Skeletal muscle tissue (tissue), 4 donors: ENCODE results near the gene C4A. TPM values are rescaled to one million over a fixed set of nuclear protein-coding genes. Genes with fewer than 3 reads are reported as not detected.
"Not testable (repeated sequence)": the region's sequence is repeated elsewhere in the genome, so short reads cannot be mapped to it uniquely, and the experiment has no call there.

ENCODE experiments used
- H3K27ac ChIP-seq: one replicate; pipeline ENCODE4 v1.7.0; 2013; ENCODE audit warnings: mild to moderate bottlenecking, low read depth, low read length, inconsistent platforms
- H3K27me3 ChIP-seq, 3 donors: one replicate each; pipeline ENCODE4 v1.7.0; 2013; ENCODE audit warnings: low read length in 3 of 3; ENCODE audit not compliant: control insufficient read depth in 3 of 3, insufficient read depth in 3 of 3
- H3K36me3 ChIP-seq, 3 donors: one replicate each; pipeline ENCODE4 v1.7.0; 2013; ENCODE audit warnings: low read length in 3 of 3; ENCODE audit not compliant: control insufficient read depth in 3 of 3, insufficient read depth in 3 of 3
- H3K4me1 ChIP-seq, 3 donors: one replicate each; pipeline ENCODE4 v1.7.0; 2013; ENCODE audit warnings: low read length in 3 of 3, mild to moderate bottlenecking in 3 of 3; ENCODE audit not compliant: control insufficient read depth in 3 of 3, insufficient read depth in 3 of 3
- H3K4me3 ChIP-seq, 3 donors: one replicate each; pipeline ENCODE4 v1.7.0; 2013; ENCODE audit warnings: low read length in 3 of 3
- H3K9ac ChIP-seq, 3 donors: one replicate each; pipeline ENCODE4 v1.7.0; 2013; ENCODE audit warnings: low read length in 3 of 3, mild to moderate bottlenecking in 3 of 3, moderate library complexity in 2 of 3, low read depth in 1 of 3
- H3K9me3 ChIP-seq, 3 donors: one replicate each; pipeline ENCODE4 v1.7.0; 2013; ENCODE audit warnings: low read length in 3 of 3; ENCODE audit not compliant: control insufficient read depth in 3 of 3
- total RNA-seq: library from RNA; depleted of rRNA; stranded (reverse); fragments of >200 nt; gene quantifications from one replicate; pipeline ENCODE4 v1.2.3, GENCODE V29; 2014
- donor health status: Osteomylitis.

C4A gene
- total RNA-seq, 1 donor from 2014 or later: 14.1 TPM

DNA sequence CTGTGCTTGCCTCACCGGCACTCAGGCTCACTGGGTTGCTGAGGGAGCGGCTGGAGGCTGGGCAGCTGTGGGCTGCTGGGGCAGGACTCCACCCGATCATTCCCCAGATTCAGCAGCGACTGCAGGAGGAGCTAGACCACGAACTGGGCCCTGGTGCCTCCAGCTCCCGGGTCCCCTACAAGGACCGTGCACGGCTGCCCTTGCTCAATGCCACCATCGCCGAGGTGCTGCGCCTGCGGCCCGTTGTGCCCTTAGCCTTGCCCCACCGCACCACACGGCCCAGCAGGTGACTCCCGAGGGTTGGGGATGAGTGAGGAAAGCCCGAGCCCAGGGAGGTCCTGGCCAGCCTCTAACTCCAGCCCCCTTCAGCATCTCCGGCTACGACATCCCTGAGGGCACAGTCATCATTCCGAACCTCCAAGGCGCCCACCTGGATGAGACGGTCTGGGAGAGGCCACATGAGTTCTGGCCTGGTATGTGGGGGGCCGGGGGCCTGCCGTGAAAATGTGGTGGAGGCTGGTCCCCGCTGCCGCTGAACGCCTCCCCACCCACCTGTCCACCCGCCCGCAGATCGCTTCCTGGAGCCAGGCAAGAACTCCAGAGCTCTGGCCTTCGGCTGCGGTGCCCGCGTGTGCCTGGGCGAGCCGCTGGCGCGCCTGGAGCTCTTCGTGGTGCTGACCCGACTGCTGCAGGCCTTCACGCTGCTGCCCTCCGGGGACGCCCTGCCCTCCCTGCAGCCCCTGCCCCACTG is 58.6 kb downstream of the C4A start:
- not testable (repeated sequence) for H3K9me3 ChIP-seq, H3K4me3 ChIP-seq, H3K27me3 ChIP-seq, H3K4me1 ChIP-seq, H3K36me3 ChIP-seq, H3K27ac ChIP-seq, H3K9ac ChIP-seq

DNA sequence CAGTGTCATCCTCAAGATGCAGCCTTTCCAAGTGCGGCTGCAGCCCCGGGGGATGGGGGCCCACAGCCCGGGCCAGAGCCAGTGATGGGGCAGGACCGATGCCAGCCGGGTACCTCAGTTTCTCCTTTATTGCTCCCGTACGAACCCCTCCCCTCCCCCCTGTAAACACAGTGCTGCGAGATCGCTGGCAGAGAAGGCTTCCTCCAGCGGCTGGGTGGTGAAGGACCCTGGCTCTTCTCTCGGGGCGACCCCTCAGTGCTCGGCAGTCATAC is 59.1 kb downstream of the C4A start:
- not testable (repeated sequence) for H3K4me1 ChIP-seq

DNA sequence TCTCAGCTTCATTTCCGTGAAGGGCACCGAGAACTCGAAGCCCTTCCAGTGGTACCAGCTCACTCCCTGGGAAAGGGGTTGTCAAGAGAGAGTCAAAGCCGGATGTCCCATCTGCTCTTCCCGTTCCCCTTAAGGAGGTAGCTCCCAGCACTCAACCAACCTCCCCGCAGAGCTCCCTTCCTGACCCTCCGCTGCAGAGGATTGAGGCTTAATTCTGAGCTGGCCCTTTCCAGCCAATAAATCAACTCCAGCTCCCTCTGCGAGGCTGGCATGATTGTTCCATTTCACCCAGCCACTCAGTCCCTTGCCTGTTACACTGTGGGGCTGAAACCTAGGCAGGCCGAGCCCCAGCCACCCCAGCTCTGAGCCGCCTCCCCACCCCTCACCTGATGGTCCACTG is 59.5 kb downstream of the C4A start:
- H3K9me3 ChIP-seq, H3K4me3 ChIP-seq, H3K27me3 ChIP-seq, H3K4me1 ChIP-seq, H3K27ac ChIP-seq, H3K9ac ChIP-seq, H3K36me3 ChIP-seq: not testable (repeated sequence)

More for the DNA sequence above, 59.1 kb downstream of the C4A start:
- not testable (repeated sequence) for H3K27me3 ChIP-seq, H3K36me3 ChIP-seq, H3K27ac ChIP-seq, H3K4me3 ChIP-seq, H3K9ac ChIP-seq, H3K9me3 ChIP-seq

DNA sequence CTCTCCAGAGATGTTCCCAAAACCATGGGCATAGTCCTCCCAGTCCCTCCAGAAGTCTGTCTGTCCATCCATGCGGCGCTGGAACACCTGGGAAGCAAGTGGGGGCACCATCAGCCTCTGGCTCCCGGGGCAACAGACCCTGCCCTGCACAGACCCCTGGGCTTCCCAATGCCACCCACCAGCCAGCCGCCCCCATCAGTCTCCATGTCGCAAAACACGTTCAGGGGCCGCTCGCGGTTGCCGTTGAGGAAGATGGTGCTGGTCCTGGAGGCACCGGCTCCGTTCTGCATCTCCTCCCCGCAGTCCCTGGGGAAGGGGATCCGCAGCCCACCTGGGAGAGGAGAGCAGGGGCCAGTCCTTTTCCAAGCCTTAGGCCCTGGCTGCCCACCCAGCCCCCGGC is 60.4 kb downstream of the C4A start:
- not testable (repeated sequence) for H3K4me1 ChIP-seq, H3K4me3 ChIP-seq, H3K9ac ChIP-seq, H3K27me3 ChIP-seq, H3K36me3 ChIP-seq, H3K9me3 ChIP-seq, H3K27ac ChIP-seq

DNA sequence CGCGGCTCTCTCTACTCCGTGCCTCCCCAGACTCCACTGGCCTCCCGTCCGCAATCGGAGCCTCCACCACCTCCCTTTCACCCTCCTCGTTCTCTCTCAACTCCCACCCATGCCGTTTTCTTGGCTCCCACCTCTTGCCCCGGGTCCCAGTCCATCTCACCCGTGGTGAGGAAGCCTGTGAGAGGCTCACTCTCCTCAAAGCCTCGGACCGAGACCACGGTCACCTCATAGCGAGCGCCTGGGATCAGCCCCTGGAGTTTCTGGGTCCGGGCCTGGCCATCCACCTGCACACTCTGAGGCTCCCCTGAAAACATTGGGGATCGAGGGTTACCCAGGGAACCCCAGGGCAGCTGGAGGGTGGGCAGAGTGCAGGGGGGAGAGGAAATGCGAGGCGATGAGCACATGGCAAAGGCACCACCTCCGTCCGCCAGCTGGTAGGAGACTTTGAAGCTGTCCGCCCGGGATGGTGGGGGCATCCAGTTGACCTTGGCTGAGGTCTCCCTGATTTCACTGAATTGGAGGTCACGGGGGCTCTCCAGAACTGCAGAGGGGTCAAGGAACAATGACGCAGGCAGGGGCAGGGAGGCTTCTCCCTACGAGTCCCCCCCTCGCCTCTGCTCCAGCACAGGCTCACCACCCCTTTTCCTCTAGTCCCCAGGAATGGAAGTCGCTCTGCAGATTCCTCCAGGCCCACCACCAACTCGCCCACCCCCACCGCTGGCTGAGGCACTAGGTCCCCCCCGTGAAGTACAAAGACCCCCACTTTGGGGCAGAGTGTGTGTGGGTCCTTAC is 61.9 kb downstream of the C4A start:
- H3K27me3 ChIP-seq, H3K27ac ChIP-seq, H3K4me3 ChIP-seq, H3K9ac ChIP-seq, H3K36me3 ChIP-seq, H3K9me3 ChIP-seq: not testable (repeated sequence)
- H3K4me1 ChIP-seq: peaks cover 20 to 22% (median 22%) of the 10 kb centered on the region in 3 donors

DNA sequence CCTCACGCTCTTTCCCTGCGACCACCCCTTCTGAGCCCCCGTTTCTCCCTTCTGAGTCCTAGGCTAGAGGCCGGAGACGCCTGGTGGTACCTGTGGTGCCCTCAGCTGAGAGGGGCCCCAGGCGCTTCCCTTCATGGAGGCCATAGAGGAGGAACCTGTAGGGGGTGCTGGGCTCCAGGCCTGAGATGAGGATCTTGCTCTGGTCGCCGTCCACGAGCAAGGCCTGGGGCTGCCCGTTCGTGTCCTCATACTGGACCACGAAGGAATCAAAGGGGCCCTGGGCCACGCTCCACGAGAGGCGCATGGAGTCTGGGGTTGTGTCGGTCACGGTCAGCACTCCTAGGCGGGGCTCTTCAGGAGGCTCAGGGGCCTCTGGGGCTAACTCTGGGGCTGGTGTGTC is 63.1 kb downstream of the C4A start:
- not testable (repeated sequence) for H3K27me3 ChIP-seq, H3K27ac ChIP-seq, H3K9me3 ChIP-seq, H3K9ac ChIP-seq, H3K4me3 ChIP-seq, H3K36me3 ChIP-seq
- H3K4me1 ChIP-seq: peaks cover 20 to 22% (median 22%) of the 10 kb centered on the region in 3 donors

DNA sequence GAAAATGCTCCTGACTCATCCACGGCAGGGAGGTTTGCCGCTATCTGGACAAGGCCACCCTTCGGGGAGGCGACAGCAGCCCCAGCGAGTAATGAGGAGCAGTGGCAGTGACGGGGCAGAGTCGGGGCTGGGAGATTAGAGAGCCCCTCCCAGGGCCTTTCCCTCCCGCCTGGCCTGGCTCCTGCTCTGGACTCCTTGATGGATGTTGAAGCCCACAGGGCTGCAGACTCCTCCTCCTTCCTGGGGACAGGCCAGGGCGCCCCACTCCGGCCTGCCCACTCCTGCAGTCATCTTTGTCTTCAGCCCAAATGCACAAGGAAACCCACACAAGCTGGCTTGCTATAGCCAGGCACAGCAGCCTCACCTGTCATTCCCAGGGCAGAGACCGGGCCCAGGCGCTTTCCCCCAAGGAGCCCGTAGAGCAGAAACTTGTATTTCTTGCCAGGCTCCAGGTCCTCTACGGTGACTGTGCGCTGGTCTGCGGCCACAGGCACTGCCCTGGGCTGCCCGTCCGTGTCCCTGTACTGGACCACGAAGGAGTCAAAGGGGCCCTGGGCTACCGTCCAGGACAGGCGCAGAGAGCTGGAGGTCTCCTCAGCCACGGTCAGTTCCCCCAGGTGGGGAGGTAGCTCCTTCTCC is 64.1 kb downstream of the C4A start:
- Histone ChIP-seq H3K27me3 (no peaks in the 10 kb centered on the region), H3K9ac (no peak overlapping the region), H3K36me3 (peaks cover 0 to 1% (median 0%) of the 10 kb centered on the region in 3 donors), H3K4me1 (peaks cover 20 to 22% (median 22%) of the 10 kb centered on the region in 3 donors), H3K4me3 (no peak overlapping the region), H3K27ac (peak overlapping the region; percentile 76), H3K9me3 (no peaks in the 10 kb centered on the region)

DNA sequence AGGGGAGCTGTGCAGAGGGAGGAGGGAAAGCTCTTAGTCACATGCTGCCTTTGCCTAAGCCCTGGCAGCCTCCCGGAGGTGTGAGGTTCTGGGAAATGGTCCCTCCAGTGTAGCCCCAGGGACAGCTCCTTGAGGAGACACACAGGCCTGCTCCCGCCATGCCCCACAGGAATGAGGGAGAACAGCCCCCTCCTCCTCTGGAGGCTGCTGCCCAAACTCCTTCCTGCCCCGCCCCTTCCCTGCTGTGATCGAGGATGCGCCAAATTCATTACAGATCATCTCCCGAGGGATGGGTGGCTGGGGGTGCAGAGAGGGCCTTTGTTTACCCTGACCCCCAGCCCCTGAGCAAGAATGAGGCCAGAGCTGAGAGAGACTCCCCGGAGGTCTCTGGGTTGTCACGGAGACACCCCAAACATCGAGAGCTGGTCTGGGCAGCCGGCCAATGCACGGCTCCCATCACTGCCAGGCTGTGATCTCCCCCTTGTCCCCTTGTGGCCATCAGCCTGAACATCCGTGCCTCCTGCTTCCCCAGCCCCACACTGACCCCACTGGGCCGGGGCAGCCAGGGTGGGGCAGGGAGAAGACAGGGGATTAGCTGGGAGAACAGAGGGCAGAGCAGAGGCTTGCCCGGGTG is 64.7 kb downstream of the C4A start:
- H3K9me3 ChIP-seq: no peaks in the 10 kb centered on the region
- H3K36me3 ChIP-seq: peaks cover 0 to 1% (median 0%) of the 10 kb centered on the region in 3 donors
- peak overlapping the region; percentile 76 for H3K27ac ChIP-seq
- peak overlapping the region in 1 of 3 donors; percentile 3 for H3K9ac ChIP-seq
- H3K4me1 ChIP-seq: peaks cover 20 to 22% (median 22%) of the 10 kb centered on the region in 3 donors
- no peak overlapping the region for H3K4me3 ChIP-seq
- no peaks in the 10 kb centered on the region for H3K27me3 ChIP-seq

DNA sequence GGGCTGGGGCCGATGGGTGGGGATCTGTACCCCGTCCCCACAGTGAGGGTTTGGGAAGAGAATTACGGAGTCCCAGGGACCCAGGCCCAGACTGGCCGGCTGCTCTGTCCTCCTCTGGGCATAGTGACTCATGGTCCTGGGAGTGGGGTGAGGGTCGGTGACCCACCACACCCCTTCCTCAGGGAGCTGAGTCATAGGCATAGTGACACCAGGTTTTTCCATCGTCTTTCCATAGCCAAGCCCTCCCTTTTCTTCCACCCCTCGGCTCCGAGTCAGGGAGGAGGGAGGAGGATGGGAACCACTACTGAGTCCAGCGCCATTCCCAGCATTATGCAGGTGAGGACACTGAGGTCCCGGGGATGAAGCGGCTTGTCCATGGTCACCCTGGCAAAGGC is 65.2 kb downstream of the C4A start:
- Histone ChIP-seq H3K9me3 (no peaks in the 10 kb centered on the region), H3K27me3 (no peaks in the 10 kb centered on the region), H3K27ac (peak overlapping the region; percentile 76), H3K4me3 (no peak overlapping the region), H3K36me3 (peaks cover 0 to 1% (median 0%) of the 10 kb centered on the region in 3 donors), H3K4me1 (peaks cover 20 to 22% (median 22%) of the 10 kb centered on the region in 3 donors), H3K9ac (peak overlapping the region in 2 of 3 donors; percentile 3 to 11)

DNA sequence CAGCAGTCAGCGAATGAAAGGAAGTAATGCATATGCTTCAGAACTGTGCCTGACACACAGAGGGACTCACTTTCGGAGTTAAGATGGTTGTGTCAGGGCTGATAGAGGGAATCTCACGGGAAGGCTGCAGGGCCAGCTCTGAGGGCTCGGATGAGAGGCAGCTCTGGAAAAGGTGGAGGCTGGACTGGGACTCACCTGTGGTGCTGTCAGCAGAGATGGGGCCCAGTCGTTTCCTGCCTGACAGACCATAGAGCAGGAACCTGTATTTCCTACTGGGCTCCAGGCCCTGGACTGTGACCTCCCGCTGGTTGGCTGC is 65.6 kb downstream of the C4A start:
- Histone ChIP-seq H3K4me3 (no peak overlapping the region), H3K9me3 (no peaks in the 10 kb centered on the region), H3K27ac (peak overlapping the region; percentile 76), H3K36me3 (peaks cover 0 to 1% (median 0%) of the 10 kb centered on the region in 3 donors), H3K9ac (peak overlapping the region in 1 of 3 donors; percentile 11), H3K4me1 (peaks cover 20 to 22% (median 22%) of the 10 kb centered on the region in 3 donors), H3K27me3 (no peaks in the 10 kb centered on the region)
